Hindlimb muscle (tissue), 1 donor: ENCODE measurements around the gene FBXO15. TPM values are rescaled to one million over a fixed set of nuclear protein-coding genes. Genes with fewer than 3 reads are reported as not detected.

Experiments
- DNase-seq: peaks from one replicate; pipeline ENCODE4 v3.0.0-alpha.2; 2013
- polyA plus RNA-seq: library from polyadenylated mRNA; unstranded; fragments of 120-200 nt; gene quantifications from one replicate; pipeline ENCODE4 v1.2.1, GENCODE V29; 2013; ENCODE audit not compliant: insufficient read length

FBXO15 gene
- polyA plus RNA-seq, 1 donor = 0.57 TPM

GRCh38 chr18:74153377-74153776, 5.7 kb upstream of the FBXO15 start:
- DNase-seq = no peak

- DNase-seq = no peak
Observed at GRCh38 chr18:74152857-74153256, 5.2 kb upstream of the FBXO15 start.

- no peak for DNase-seq
Observed at GRCh38 chr18:74152270-74152669, 4.6 kb upstream of the FBXO15 start.

- DNase-seq = no peak
Observed at GRCh38 chr18:74149878-74150277, 2.2 kb upstream of the FBXO15 start.

- no peak for DNase-seq
Observed at GRCh38 chr18:74148543-74149070, 973 bp upstream of the FBXO15 start.

- no peak for DNase-seq
Observed at GRCh38 chr18:74147491-74147778, 199 bp downstream of the FBXO15 start.

GRCh38 chr18:74146756-74147155, 878 bp downstream of the FBXO15 start:
- no peak for DNase-seq

- no peak for DNase-seq
Observed at GRCh38 chr18:74142252-74142651, 5.4 kb downstream of the FBXO15 start.

GRCh38 chr18:74141667-74142066, 6.0 kb downstream of the FBXO15 start:
- DNase-seq = no peak

- DNase-seq = no peak
Observed at GRCh38 chr18:74140582-74140981, 7.1 kb downstream of the FBXO15 start.

- no peak for DNase-seq
Observed at GRCh38 chr18:74139888-74140287, 7.7 kb downstream of the FBXO15 start.

GRCh38 chr18:74139411-74139810, 8.2 kb downstream of the FBXO15 start:
- DNase-seq = no peak

GRCh38 chr18:74137920-74138538, 9.6 kb downstream of the FBXO15 start:
- no peak for DNase-seq

- no peak for DNase-seq
Observed at GRCh38 chr18:74132201-74132600, 15.4 kb downstream of the FBXO15 start.

- DNase-seq = no peak
Observed at GRCh38 chr18:74131124-74131523, 16.5 kb downstream of the FBXO15 start.

- DNase-seq = no peak
Observed at GRCh38 chr18:74128159-74128558, 19.5 kb downstream of the FBXO15 start.

- DNase-seq = no peak
Observed at GRCh38 chr18:74126684-74127655, 20.7 kb downstream of the FBXO15 start.

GRCh38 chr18:74124642-74125041, 23.0 kb downstream of the FBXO15 start:
- no peak for DNase-seq

- no peak for DNase-seq
Observed at GRCh38 chr18:74123200-74123599, 24.4 kb downstream of the FBXO15 start.

GRCh38 chr18:74116633-74117554, 30.7 kb downstream of the FBXO15 start:
- DNase-seq = no peak

GRCh38 chr18:74115046-74115445, 32.6 kb downstream of the FBXO15 start:
- DNase-seq = no peak

GRCh38 chr18:74114116-74114515, 33.5 kb downstream of the FBXO15 start:
- no peak for DNase-seq

GRCh38 chr18:74113711-74114110, 33.9 kb downstream of the FBXO15 start:
- DNase-seq = no peak
